ENCODE data around the gene NCDN.

- TF ChIP-seq CTCF (IDR thresholded peaks at IDR 0.05), result no peak
- TF ChIP-seq POLR2A (IDR thresholded peaks at IDR 0.05), result no peak
- no peak for TF ChIP-seq EP300 (IDR thresholded peaks at IDR 0.05)
Measured at GRCh38 chr1:35555601-35556477, 1.8 kb upstream of the NCDN start.

Data from sigmoid colon (tissue), 4 donors.